Ovary (tissue), 3 donors: ENCODE results near the gene PLXNA4.

Source experiments
- POLR2A ChIP-seq: fragments of 450-650 bp; IDR thresholded peaks from one replicate; pipeline ENCODE4 v1.6.1; 2017; ENCODE audit warnings: antibody characterized with exemption, mild to moderate bottlenecking, moderate library complexity
- TF ChIP-seq, protein P1 (sequence below), 3 donors: fragments of 450-650 bp in 2 of 3; fragments of 200-600 bp in 1 of 3; IDR thresholded peaks; one replicate each; pipeline versions ENCODE4 v1.5.1 to v1.8.0; 2016 to 2022; ENCODE audit warnings: antibody characterized with exemption in 3 of 3, mild to moderate bottlenecking in 1 of 3
- donor health status: DM: no; HTN: no; CAD: no.

DNA sequence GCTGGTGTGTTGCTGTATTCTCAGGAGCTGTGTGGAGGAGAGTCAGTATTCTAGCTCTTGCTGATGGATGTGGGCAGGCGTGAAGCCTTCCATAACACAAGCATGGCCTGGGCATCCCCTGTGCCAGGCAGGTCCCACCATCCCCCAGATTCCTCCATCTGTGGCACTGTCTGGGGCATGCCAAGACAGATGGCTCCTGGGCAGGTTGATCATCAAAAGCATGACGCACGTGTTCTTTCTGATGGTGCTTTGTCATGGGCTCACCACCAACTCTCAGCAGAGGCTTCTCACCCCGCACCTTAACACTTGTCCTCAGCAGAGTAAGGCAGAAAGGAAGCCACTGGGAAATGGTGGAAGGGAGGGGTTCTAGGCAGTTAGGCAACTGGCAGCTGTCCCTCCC lies 364.3 kb downstream of the PLXNA4 start:
- TF ChIP-seq, protein P1, sequence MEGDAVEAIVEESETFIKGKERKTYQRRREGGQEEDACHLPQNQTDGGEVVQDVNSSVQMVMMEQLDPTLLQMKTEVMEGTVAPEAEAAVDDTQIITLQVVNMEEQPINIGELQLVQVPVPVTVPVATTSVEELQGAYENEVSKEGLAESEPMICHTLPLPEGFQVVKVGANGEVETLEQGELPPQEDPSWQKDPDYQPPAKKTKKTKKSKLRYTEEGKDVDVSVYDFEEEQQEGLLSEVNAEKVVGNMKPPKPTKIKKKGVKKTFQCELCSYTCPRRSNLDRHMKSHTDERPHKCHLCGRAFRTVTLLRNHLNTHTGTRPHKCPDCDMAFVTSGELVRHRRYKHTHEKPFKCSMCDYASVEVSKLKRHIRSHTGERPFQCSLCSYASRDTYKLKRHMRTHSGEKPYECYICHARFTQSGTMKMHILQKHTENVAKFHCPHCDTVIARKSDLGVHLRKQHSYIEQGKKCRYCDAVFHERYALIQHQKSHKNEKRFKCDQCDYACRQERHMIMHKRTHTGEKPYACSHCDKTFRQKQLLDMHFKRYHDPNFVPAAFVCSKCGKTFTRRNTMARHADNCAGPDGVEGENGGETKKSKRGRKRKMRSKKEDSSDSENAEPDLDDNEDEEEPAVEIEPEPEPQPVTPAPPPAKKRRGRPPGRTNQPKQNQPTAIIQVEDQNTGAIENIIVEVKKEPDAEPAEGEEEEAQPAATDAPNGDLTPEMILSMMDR (IDR thresholded peaks at IDR 0.05) = no peak
- TF ChIP-seq POLR2A = no peak
